ENCODE data around the gene GALNT15. TPM values are rescaled to one million over a fixed set of nuclear protein-coding genes. Genes with fewer than 3 reads are reported as not detected.

The GALNT15 gene, protein sequence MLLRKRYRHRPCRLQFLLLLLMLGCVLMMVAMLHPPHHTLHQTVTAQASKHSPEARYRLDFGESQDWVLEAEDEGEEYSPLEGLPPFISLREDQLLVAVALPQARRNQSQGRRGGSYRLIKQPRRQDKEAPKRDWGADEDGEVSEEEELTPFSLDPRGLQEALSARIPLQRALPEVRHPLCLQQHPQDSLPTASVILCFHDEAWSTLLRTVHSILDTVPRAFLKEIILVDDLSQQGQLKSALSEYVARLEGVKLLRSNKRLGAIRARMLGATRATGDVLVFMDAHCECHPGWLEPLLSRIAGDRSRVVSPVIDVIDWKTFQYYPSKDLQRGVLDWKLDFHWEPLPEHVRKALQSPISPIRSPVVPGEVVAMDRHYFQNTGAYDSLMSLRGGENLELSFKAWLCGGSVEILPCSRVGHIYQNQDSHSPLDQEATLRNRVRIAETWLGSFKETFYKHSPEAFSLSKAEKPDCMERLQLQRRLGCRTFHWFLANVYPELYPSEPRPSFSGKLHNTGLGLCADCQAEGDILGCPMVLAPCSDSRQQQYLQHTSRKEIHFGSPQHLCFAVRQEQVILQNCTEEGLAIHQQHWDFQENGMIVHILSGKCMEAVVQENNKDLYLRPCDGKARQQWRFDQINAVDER
- total RNA-seq = 12.4 TPM

DNA sequence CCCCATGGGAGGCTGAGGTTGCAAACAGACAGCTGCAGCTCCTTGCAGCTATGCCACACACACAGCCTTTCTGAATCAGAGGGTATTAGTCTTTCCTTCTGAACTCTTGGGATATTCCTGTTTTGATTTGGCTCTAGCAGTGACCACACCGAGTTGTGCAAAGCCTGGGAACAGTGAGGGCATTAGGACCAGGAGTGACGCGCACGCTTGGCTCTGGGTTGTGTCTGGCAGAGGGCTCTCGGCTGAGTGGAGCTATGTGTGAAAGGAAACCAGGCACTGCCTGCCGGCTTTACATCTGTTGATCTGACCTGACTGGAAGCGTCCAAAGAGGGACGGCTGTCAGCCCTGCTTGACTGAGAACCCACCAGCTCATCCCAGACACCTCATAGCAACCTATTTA is at the start of gene GALNT15:
Gene GALNT15, plus strand, starts transcription at position 292 of the 400 bp plus-strand sequence. CDS start 472 bp downstream, outside the sequence.

DNA sequence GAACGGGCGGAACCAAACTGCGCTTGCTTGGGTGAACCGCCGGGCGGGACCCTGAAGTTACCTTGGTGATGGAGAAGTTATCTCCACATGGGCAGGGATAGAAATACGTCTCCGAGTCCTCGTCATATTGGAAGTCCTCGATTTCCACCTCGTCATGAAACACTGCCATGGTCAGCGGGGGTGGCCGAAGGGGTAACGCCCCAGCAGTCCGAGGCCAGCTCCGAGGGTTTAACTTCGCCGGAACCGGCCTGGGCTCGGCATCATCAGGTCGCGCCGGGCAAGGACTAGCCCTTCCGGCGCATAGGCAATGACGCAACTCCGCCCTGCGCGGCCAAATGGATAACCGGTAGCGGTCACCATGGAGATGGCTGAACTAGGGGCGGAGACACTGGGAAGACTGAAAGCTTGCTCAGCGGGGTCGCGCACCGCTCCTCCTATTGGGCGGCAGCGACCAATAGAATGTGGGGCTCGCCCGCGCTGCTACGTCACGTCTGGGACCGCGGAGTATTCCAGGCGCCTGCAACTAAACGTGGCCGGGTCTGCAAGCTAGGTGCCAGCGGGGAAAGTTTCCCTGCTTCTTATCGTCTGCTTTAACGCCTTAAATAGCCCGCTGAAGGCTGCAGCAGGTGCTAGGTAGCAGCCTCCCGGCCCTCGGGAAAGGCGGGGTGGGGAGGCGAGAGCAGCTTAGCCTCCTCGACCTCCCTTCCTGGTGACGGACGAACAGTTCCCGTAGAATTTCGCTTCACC is 90.4 kb downstream of the GALNT15 start, which contains the start of the genes DPH3 and OXNAD1:
Gene DPH3, minus strand, starts transcription at position 236 of the 747 bp plus-strand sequence. Its CDS starts 67 bp downstream, at position 169.
Gene OXNAD1, plus strand, starts transcription at position 505 of the 747 bp plus-strand sequence. CDS start 5,741 bp downstream, outside the sequence.

Other genes starting within 250 kb of the GALNT15 start
- 23.2 TPM for gene DPH3, start 90.3 kb downstream of the GALNT15 start, total RNA-seq
- gene OXNAD1, start 90.5 kb downstream of the GALNT15 start, total RNA-seq = 27.4 TPM

Measured in camera-type eye (tissue), 1 donor.